OCI-LY7 (cell line): ENCODE data around the gene RAB3IL1. TPM values are rescaled to one million over a fixed set of nuclear protein-coding genes. Genes with fewer than 3 reads are reported as not detected.

Experiments
- BruUV-seq: library from RNA; stranded (reverse); fragments of 400-500 nt; replicated peaks from 2 replicates; lab custom pipeline; 2021; lab: Mats Ljungman, UMichigan
- CTCF ChIA-PET: fragments of 300-600 bp; sonication (Branson Sonifier 250); formaldehyde crosslinking; loops from one replicate; lab custom pipeline; 2022; ENCODE audit warnings: antibody characterized with exemption; ENCODE audit not compliant: unreplicated experiment; lab: Charles Lee
- POLR2A ChIA-PET: fragments of 300-600 bp; sonication (Branson Sonifier 250); formaldehyde crosslinking; loops from one replicate; lab custom pipeline; 2022; ENCODE audit warnings: antibody characterized with exemption; lab: Charles Lee
- DNase-seq: peaks from one replicate; pipeline ENCODE4 v3.0.0-alpha.2; 2015; ENCODE audit warnings: low spot score
- H2AFZ ChIP-seq: fragments of 200-600 bp; sonication (generic), shearing (Covaris generic); 2 replicates; pipeline ENCODE4 v1.6.1; 2014; ENCODE audit warnings: mild to moderate bottlenecking, antibody characterized with exemption, low read length, moderate library complexity
- H3K27ac ChIP-seq: fragments of 200-600 bp; sonication (generic); 2 replicates; pipeline ENCODE4 v1.5.1; 2014; ENCODE audit warnings: mixed run types, low read depth, mild to moderate bottlenecking, moderate library complexity, low read length, inconsistent platforms; ENCODE audit not compliant: poor library complexity, severe bottlenecking
- H3K36me3 ChIP-seq: fragments of 200-600 bp; sonication (generic); 2 replicates; pipeline ENCODE4 v1.6.1; 2014; ENCODE audit warnings: mild to moderate bottlenecking, antibody characterized with exemption, low read length, moderate library complexity, mixed read lengths; ENCODE audit not compliant: insufficient read depth
- H3K4me1 ChIP-seq: fragments of 200-600 bp; sonication (generic); 2 replicates; pipeline ENCODE4 v1.5.1; 2014; ENCODE audit warnings: mild to moderate bottlenecking, low read length; ENCODE audit not compliant: insufficient read depth, poor library complexity, severe bottlenecking
- H3K4me2 ChIP-seq: fragments of 200-600 bp; sonication (generic); 2 replicates; pipeline ENCODE4 v1.6.1; 2014; ENCODE audit warnings: mild to moderate bottlenecking, low read length
- H3K4me3 ChIP-seq: fragments of 200-600 bp; sonication (generic); 2 replicates; pipeline ENCODE4 v1.5.1; 2014; ENCODE audit warnings: mild to moderate bottlenecking, low read depth, low read length; ENCODE audit not compliant: poor library complexity, severe bottlenecking
- H3K79me2 ChIP-seq: fragments of 200-600 bp; sonication (generic); 2 replicates; pipeline ENCODE4 v1.6.1; 2016; ENCODE audit warnings: low read depth, mild to moderate bottlenecking, low read length, moderate library complexity, mixed read lengths; ENCODE audit not compliant: insufficient read depth
- H3K9me2 ChIP-seq: fragments of 200-600 bp; sonication (generic); 2 replicates; pipeline ENCODE4 v1.6.1; 2016; ENCODE audit warnings: mild to moderate bottlenecking, low read length, mixed read lengths; ENCODE audit not compliant: insufficient read depth
- H3K9me3 ChIP-seq: fragments of 200-600 bp; sonication (generic); 2 replicates; pipeline ENCODE4 v1.6.1; 2014; ENCODE audit warnings: mild to moderate bottlenecking, mixed run types, low read length, mixed read lengths
- H4K20me1 ChIP-seq: fragments of 200-600 bp; sonication (generic); 2 replicates; pipeline ENCODE4 v1.6.1; 2014; ENCODE audit warnings: mild to moderate bottlenecking, antibody characterized with exemption, low read length, moderate library complexity, mixed read lengths; ENCODE audit not compliant: insufficient read depth
- CTCF ChIP-seq: fragments of 200-600 bp; sonication (generic); conservative IDR thresholded peaks from 2 replicates; pipeline ENCODE4 v1.5.1; 2014; ENCODE audit warnings: mild to moderate bottlenecking, antibody characterized with exemption, low read length, moderate library complexity, mixed read lengths
- EZH2phosphoT487 ChIP-seq: fragments of 200-600 bp; sonication (generic); IDR thresholded peaks from 2 replicates; pipeline ENCODE4 v1.6.1; 2018; ENCODE audit warnings: low read depth, borderline replicate concordance, mild to moderate bottlenecking, mixed run types, antibody characterized with exemption, low read length, moderate library complexity, mixed read lengths
- intact Hi-C: fragments of 100-400 bp; cut with micrococcal nuclease; formaldehyde crosslinking; loops from one replicate; pipeline ENCODE4 v1.10.0; 2022; ENCODE audit not compliant: unreplicated experiment
- total RNA-seq, 2 experiments: library from RNA; depleted of rRNA in 1 of 2; stranded (reverse); fragments of >200 nt in 1 of 2; shearing (Covaris generic) in 1 of 2; gene quantifications; 2 replicates each; pipeline ENCODE4 v1.2.3, GENCODE V29; 2014 to 2022

Gene RAB3IL1
- total RNA-seq, 2 experiments from 2014 or later, result not detected

GRCh38 chr11:61928606-61929005 lies 11.2 kb upstream of the RAB3IL1 start:
- intact Hi-C loops, result no loop called here
- no peak for DNase-seq
- Histone ChIP-seq H3K4me2 (no peak overlapping the region), H3K36me3 (no peaks in the 10 kb centered on the region), H3K27ac (no peak overlapping the region), H3K9me3 (no peaks in the 10 kb centered on the region), H3K4me1 (no peaks in the 10 kb centered on the region), H3K79me2 (no peaks in the 10 kb centered on the region), H3K9me2 (no peaks in the 10 kb centered on the region), H4K20me1 (no peaks in the 10 kb centered on the region), H2AFZ (no peak overlapping the region), H3K4me3 (no peak overlapping the region)
- POLR2A ChIA-PET, result interaction anchor here (0.6 to 0.7 kb wide), 3 partner anchors 15 to 169 kb away, joined by 3 to 5 read pairs (median 3); no protein-coding TSS in a partner anchor
- CTCF ChIA-PET, result interaction anchor here (0.7 kb wide), 2 partner anchors 153 to 504 kb away, joined by 4 to 7 read pairs; no protein-coding TSS in a partner anchor
- no peak for TF ChIP-seq EZH2phosphoT487
- TF ChIP-seq CTCF, result no peak
- BruUV-seq, result no TSS peak

DNA sequence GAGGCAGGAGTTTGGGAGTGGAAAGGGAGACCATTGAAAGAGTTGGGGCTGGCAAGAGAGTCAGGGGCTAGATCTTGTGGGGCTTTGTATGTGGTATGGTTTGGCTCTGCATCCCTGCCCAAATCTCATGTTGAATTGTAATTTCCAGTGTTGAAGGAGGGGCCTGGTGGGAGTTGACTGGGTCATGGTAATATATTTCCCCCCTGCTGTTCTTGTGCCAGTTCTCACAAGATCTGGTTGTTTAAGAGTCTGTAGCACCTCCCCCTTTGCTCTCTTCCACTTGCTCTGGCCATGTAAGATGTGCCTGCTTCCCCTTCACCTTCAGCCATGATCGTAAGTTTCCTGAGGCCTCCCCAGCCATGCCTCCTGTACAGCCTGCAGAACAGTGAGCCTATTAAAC lies 10.1 kb upstream of the RAB3IL1 start:
- no peak overlapping the region for H3K4me2 ChIP-seq
- no peak for DNase-seq
- no peaks in the 10 kb centered on the region for H3K9me2 ChIP-seq
- H3K27ac ChIP-seq, result no peak overlapping the region
- H3K4me1 ChIP-seq, result no peaks in the 10 kb centered on the region
- H3K9me3 ChIP-seq, result no peaks in the 10 kb centered on the region
- POLR2A ChIA-PET, result no interaction called here
- no peak for TF ChIP-seq CTCF
- no peak for TF ChIP-seq EZH2phosphoT487
- no peak overlapping the region for H3K4me3 ChIP-seq
- no peaks in the 10 kb centered on the region for H4K20me1 ChIP-seq
- intact Hi-C loops, result no loop called here
- no peaks in the 10 kb centered on the region for H3K79me2 ChIP-seq
- no TSS peak for BruUV-seq
- H2AFZ ChIP-seq, result no peak overlapping the region
- no peaks in the 10 kb centered on the region for H3K36me3 ChIP-seq
- CTCF ChIA-PET, result no interaction called here

- Histone ChIP-seq H3K4me3 (no peak overlapping the region), H3K4me1 (no peaks in the 10 kb centered on the region), H3K79me2 (no peaks in the 10 kb centered on the region), H3K27ac (no peak overlapping the region), H3K9me3 (no peaks in the 10 kb centered on the region), H4K20me1 (no peaks in the 10 kb centered on the region), H3K9me2 (no peaks in the 10 kb centered on the region), H3K36me3 (no peaks in the 10 kb centered on the region), H3K4me2 (no peak overlapping the region), H2AFZ (no peak overlapping the region)
- no peak for DNase-seq
- TF ChIP-seq EZH2phosphoT487 (no peak), CTCF (no peak)
- BruUV-seq, result no TSS peak
- intact Hi-C loops, result no loop called here
- ChIA-PET POLR2A (no interaction called here), CTCF (no interaction called here)
Measured at GRCh38 chr11:61926235-61926634, 8.9 kb upstream of the RAB3IL1 start.
